Activated naive CD4-positive, alpha-beta T cell treated with anti-CD3 and anti-CD28 coated beads, Interleukin-2, amount 50 U/mL, for 24 hours (primary cell): ENCODE results near the gene IKZF1.

Experiments
- H3K27ac Mint-ChIP-seq: one replicate; pipeline ENCODE4 v1.8.0; 2021; ENCODE audit warnings: mild to moderate bottlenecking, mixed read lengths
- H3K27me3 Mint-ChIP-seq: one replicate; pipeline ENCODE4 v1.8.0; 2021; ENCODE audit warnings: mixed read lengths
- H3K36me3 Mint-ChIP-seq: one replicate; pipeline ENCODE4 v1.8.0; 2021; ENCODE audit warnings: mixed read lengths
- H3K4me1 Mint-ChIP-seq: one replicate; pipeline ENCODE4 v1.8.0; 2021; ENCODE audit warnings: mixed read lengths
- H3K4me3 Mint-ChIP-seq: one replicate; pipeline ENCODE4 v1.8.0; 2021; ENCODE audit warnings: mild to moderate bottlenecking, mixed read lengths
- H3K9me3 Mint-ChIP-seq: one replicate; pipeline ENCODE4 v1.8.0; 2021; ENCODE audit warnings: mixed read lengths

Gene IKZF1

DNA sequence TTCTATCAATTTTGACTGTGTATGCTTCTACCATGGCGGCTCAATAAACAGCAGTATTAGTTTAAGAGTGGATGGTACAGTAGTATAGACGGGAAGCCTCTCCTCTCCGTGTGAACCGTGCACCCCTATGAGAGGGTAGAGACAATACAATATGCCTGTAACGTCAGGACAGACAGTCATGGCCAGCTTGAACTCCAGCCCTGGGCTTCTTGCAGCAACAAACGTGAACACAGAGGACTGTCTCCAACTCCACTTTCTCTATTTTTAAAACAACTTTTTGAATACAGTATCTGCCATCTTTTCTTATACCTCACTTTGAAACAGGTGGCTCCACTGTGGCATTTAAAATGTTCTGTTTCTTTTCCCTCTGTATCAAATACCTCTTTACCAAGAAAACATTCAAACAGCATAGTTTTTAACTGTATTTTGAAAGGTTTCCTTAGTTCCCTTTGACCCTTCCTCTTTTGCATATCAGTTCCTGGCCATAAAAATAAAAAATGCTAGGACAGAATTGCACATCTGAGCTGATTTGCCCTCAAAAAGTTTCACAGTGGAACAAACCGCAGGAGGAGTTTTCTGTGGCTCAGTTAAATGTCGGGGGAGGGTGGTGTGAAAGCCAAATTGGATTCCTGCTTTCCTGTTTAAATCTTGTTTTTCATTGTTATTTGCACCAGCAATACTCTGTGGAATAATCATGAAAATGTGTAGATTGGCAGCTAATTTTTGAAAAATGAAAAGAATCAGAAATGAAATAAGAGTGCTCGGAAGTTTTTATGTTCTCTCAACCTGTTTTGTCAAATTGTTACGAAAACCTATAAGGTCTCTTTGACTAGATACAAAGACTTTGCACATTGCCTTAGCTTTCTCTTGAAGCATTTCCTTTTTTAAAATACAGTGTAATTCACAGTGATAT is 8.0 kb downstream of the IKZF1 start:
- no peaks in the 10 kb centered on the region for H3K27me3 Mint-ChIP-seq
- H3K27ac Mint-ChIP-seq = peak overlapping the region; percentile 98
- H3K4me3 Mint-ChIP-seq = peak overlapping the region; percentile 94
- no peaks in the 10 kb centered on the region for H3K9me3 Mint-ChIP-seq
- peaks cover 17% of the 10 kb centered on the region for H3K36me3 Mint-ChIP-seq
- H3K4me1 Mint-ChIP-seq = peaks cover 80% of the 10 kb centered on the region

- Mint-ChIP-seq H3K36me3 (peaks cover 24% of the 10 kb centered on the region), H3K9me3 (no peaks in the 10 kb centered on the region), H3K27me3 (no peaks in the 10 kb centered on the region), H3K4me3 (peak overlapping the region; percentile 94), H3K4me1 (peaks cover 94% of the 10 kb centered on the region), H3K27ac (peak overlapping the region; percentile 98)
These were observed 10.5 kb downstream of the IKZF1 start for GRCh38 chr7:50314836-50315592.

- H3K36me3 Mint-ChIP-seq = peaks cover 31% of the 10 kb centered on the region
These were observed 11.5 kb downstream of the IKZF1 start for GRCh38 chr7:50315739-50316671.

GRCh38 chr7:50317221-50317678 is 12.7 kb downstream of the IKZF1 start:
- Mint-ChIP-seq H3K36me3 (peaks cover 34% of the 10 kb centered on the region), H3K27me3 (no peaks in the 10 kb centered on the region), H3K9me3 (no peaks in the 10 kb centered on the region), H3K4me3 (peak overlapping the region; percentile 92), H3K4me1 (peaks cover 97% of the 10 kb centered on the region), H3K27ac (peak overlapping the region; percentile 99)

More at GRCh38 chr7:50315739-50316671, 11.5 kb downstream of the IKZF1 start:
- Mint-ChIP-seq H3K27ac (peak overlapping the region; percentile 98), H3K4me3 (peak overlapping the region; percentile 94), H3K4me1 (peaks cover 97% of the 10 kb centered on the region), H3K27me3 (no peaks in the 10 kb centered on the region), H3K9me3 (no peaks in the 10 kb centered on the region)

GRCh38 chr7:50317697-50318669 is 13.5 kb downstream of the IKZF1 start:
- H3K4me1 Mint-ChIP-seq = peaks cover 97% of the 10 kb centered on the region
- H3K27ac Mint-ChIP-seq = peak overlapping the region; percentile 99
- H3K4me3 Mint-ChIP-seq = peak overlapping the region; percentile 92
- no peaks in the 10 kb centered on the region for H3K27me3 Mint-ChIP-seq
- H3K9me3 Mint-ChIP-seq = no peaks in the 10 kb centered on the region
- peaks cover 37% of the 10 kb centered on the region for H3K36me3 Mint-ChIP-seq

GRCh38 chr7:50321487-50322067 is 17.1 kb downstream of the IKZF1 start:
- H3K27ac Mint-ChIP-seq = peak overlapping the region; percentile 78
- peaks cover 44% of the 10 kb centered on the region for H3K36me3 Mint-ChIP-seq
- no peaks in the 10 kb centered on the region for H3K27me3 Mint-ChIP-seq

GRCh38 chr7:50324113-50324512 is 19.6 kb downstream of the IKZF1 start:
- Mint-ChIP-seq H3K4me1 (peaks cover 94% of the 10 kb centered on the region), H3K9me3 (no peaks in the 10 kb centered on the region), H3K4me3 (peak overlapping the region; percentile 45), H3K36me3 (peaks cover 53% of the 10 kb centered on the region), H3K27me3 (no peaks in the 10 kb centered on the region), H3K27ac (peak overlapping the region; percentile 78)

More at GRCh38 chr7:50321487-50322067, 17.1 kb downstream of the IKZF1 start:
- peaks cover 95% of the 10 kb centered on the region for H3K4me1 Mint-ChIP-seq
- H3K4me3 Mint-ChIP-seq = peak overlapping the region; percentile 88
- H3K9me3 Mint-ChIP-seq = no peaks in the 10 kb centered on the region

GRCh38 chr7:50327443-50327842 is 22.9 kb downstream of the IKZF1 start:
- no peak overlapping the region for H3K4me3 Mint-ChIP-seq
- H3K9me3 Mint-ChIP-seq = no peaks in the 10 kb centered on the region
- H3K27ac Mint-ChIP-seq = peak overlapping the region; percentile 30
- H3K4me1 Mint-ChIP-seq = peaks cover 94% of the 10 kb centered on the region
- H3K27me3 Mint-ChIP-seq = no peaks in the 10 kb centered on the region
- H3K36me3 Mint-ChIP-seq = peaks cover 53% of the 10 kb centered on the region

DNA sequence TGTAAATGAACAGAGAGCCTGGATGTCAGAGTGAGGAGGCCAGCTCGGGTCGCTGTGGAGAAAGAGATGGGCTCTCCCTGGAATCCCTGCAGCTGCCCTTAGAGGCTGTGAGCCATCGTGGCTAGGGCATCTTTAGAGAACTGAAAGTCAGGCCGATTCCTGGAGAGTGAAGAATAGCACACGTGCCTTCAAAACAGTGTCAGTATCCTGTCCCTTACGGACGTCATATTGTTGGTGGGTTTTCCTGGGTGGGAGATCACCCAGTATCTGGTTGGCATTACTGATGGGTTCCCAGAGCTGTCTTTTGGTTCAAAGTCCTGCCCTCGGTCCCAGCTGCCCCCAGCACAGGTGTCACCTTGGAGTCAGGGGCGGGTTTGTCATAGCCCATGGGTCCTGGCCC is 25.3 kb downstream of the IKZF1 start:
- H3K9me3 Mint-ChIP-seq = no peaks in the 10 kb centered on the region
- no peak overlapping the region for H3K4me3 Mint-ChIP-seq
- H3K27me3 Mint-ChIP-seq = no peaks in the 10 kb centered on the region
- H3K27ac Mint-ChIP-seq = peak overlapping the region; percentile 99
- peaks cover 77% of the 10 kb centered on the region for H3K4me1 Mint-ChIP-seq
- peaks cover 40% of the 10 kb centered on the region for H3K36me3 Mint-ChIP-seq

DNA sequence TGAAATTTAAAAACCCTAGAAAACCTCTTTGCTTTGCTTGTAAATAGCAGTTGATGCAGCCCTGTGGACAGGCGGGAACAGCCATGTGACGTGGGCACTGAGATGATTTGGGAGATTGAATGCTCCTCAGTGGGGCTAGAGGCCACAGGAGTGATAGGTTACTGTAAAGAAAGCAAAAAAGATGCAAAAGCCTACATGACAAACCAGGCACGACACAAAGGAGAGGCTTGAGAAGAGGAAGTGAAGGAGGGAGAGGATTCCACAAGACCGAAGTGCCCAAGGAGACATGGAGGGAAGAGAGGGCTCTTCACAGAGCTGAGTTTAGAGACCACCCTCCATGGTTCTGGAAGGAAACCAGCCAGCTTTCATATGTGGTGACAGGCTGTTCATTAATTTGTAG is 25.7 kb downstream of the IKZF1 start:
- peaks cover 74% of the 10 kb centered on the region for H3K4me1 Mint-ChIP-seq
- peaks cover 40% of the 10 kb centered on the region for H3K36me3 Mint-ChIP-seq
- no peaks in the 10 kb centered on the region for H3K9me3 Mint-ChIP-seq
- no peak overlapping the region for H3K4me3 Mint-ChIP-seq
- peak overlapping the region; percentile 99 for H3K27ac Mint-ChIP-seq
- no peaks in the 10 kb centered on the region for H3K27me3 Mint-ChIP-seq

GRCh38 chr7:50330696-50331095 is 26.2 kb downstream of the IKZF1 start:
- Mint-ChIP-seq H3K4me1 (peaks cover 71% of the 10 kb centered on the region), H3K4me3 (no peak overlapping the region), H3K27me3 (no peaks in the 10 kb centered on the region), H3K9me3 (no peaks in the 10 kb centered on the region), H3K36me3 (peaks cover 39% of the 10 kb centered on the region), H3K27ac (peak overlapping the region; percentile 99)

GRCh38 chr7:50331564-50332208 is 27.2 kb downstream of the IKZF1 start:
- no peak overlapping the region for H3K4me3 Mint-ChIP-seq

More at GRCh38 chr7:50331564-50332208, 27.2 kb downstream of the IKZF1 start:
- Mint-ChIP-seq H3K27ac (peak overlapping the region; percentile 99), H3K4me1 (peaks cover 62% of the 10 kb centered on the region), H3K27me3 (no peaks in the 10 kb centered on the region), H3K36me3 (peaks cover 34% of the 10 kb centered on the region), H3K9me3 (no peaks in the 10 kb centered on the region)
